Activated CD8-positive, alpha-beta memory T cell treated with anti-CD3 and anti-CD28 coated beads, Interleukin-2, amount 50 U/mL, for 1 hour (primary cell): ENCODE measurements around the gene NPHP4.

ENCODE experiments used
- DNase-seq: peaks from one replicate; pipeline ENCODE4 v3.0.0-alpha.2; 2020; ENCODE audit errors: extremely low read depth

NPHP4 gene

DNA sequence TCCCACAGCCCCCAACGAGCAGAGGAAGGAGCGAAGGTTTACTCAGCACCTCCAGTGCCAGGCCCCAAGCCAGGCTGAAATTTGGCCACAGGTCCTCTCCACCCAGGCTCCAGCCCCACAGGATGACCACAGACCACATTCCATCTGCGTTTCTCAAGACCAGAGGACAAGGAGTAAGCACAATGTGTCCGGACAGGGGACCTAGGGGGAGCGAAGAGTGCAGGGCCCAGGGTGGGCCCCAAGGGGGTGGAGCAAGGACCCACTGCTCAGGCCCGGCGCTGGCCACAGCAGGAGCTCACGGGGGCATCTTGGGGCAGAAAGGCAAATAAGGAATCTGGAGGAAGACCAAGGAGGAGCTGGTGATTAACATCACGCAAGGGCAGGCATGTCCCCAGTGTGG, 100.5 kb downstream of the NPHP4 start:
- DNase-seq, result no peak

DNA sequence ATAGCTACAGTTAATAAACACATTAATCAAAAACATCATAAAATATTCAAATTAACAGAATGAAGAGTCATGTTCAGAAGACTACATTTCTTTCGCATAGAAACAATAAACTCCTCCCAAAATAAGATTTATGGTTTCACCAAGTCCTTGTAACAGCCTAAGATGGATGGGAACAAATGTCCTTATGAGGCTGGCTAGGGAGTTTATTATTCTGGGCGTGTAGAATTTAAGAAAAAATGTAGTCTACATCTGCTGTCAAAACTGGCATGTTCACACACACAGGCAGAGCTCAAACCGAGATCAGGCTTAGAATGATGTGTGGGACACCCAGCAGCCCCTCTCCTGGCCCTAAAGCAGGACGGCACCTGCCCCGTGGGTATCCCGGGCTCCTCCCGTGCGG, 101.1 kb downstream of the NPHP4 start:
- no peak for DNase-seq

DNA sequence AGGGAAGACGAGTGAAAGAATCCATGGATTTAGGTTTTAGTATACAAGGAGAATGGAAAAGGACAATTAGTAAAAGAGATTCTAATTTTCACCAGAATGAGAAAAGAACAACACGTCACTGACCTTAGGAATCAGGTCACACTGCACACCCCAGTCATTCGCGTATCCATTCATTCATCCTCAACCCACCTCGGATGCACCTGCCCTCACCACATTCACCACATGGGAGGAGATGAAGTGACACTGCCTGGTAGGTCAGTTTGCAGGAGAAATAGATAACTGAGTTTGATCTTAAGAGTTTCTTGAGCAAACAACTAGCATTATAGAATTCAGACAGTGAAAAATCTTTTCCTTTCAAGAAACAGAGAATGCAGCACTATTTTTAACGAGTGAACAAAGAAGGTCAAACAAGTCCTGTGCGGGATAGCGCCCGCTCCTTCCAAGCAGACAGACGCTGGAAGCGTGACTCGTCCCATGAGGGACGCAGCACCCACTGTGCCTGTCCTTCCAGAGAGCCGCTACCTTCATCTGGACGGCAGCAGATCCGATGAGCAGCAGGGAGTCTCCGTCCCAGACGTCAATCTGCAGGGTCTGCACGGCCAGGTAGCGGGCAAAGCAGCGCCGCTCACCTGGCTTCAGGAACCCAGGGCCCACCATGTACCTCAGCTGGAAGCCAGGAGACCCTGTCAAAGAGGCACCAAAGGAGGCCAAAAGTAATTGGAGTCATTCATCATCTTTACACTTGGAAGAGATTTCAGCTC, 101.7 kb downstream of the NPHP4 start:
- no peak for DNase-seq

DNA sequence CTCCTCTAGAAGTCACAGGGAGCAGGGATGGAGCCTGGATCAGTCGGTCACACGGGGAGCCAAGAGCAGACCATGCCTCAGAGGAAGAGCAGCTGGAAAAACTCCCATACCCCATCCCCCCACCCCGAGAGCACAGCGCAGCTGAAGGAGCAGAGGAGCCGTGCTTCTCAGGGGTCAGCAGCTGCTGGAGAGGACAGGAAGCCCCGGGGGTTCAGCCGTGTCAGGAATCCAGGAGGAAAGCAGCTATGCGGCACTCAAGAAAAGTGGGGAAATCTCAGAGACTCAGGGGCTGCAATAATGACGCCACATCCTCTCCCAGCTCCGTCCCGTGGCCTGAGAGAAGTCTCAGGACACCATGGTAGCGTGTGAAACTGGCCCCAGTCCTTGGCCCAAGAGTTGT, 102.3 kb downstream of the NPHP4 start:
- DNase-seq, result no peak

DNA sequence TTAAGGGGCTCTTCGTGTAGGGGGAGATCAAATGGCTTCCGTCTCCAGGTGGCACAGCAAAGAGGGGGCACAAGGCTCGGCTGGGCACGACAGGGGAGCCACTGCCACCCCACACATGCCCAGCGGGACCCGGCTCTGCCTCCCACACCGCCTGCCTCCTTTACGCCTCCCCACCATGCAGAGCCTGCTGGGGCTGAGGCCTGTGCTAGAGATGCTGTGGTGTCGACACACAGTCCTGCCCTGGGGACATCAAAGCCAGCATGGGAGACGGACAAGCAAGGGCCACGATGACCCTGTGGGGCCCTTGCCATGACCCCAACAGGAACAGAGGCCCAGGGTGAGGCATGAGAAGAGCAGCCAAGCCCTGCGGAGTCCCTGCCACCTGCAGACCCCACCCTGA, 102.8 kb downstream of the NPHP4 start:
- DNase-seq, result no peak

DNA sequence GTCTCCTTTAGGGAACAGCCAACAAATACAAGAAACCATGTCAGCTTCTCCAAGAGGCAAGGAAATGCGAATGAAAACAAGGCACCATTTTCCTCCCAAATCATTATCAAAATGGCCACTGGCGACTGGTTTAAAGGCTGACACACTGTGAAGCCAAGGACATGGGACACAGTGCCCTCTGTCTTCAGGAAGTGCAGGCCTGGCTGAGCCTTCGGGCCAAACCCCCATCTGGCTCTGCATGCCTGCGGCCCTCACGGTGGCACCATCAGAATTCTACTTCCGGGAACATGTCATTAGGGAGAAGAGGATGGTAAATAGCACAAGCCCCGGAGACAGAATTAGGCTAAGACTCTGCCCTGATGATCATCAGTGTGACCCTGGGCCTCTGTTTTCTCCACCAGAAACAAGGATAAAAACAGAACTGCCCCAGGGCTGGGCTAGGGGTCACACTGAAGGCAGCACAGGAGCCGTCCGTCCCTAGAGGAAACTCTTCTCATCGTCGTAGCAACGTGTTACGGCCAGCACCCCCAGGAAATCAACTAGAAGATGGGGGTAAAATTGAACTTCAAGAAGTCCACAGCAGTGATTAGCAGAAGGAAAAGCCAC, 103.5 kb downstream of the NPHP4 start:
- DNase-seq, result no peak

DNA sequence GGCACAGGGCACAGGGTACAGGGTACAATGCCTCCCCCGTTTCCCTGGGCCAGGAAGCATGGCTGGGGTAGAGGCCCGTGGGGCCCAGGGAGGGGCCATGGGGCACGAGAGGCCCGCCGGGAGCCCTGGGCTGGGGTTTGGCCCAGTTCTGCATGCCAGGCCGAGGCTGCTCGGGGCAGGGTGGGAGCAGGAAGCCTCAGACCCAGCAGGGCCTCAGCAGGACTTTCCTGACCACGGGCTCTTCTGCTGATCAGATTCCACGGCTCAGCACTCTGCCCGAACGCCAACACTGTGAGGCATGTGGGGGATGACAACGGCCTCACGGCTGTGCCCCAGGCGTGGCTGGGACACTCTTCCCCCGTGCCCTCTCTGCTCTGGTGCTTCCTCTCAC, 104.3 kb downstream of the NPHP4 start:
- DNase-seq, result no peak

DNA sequence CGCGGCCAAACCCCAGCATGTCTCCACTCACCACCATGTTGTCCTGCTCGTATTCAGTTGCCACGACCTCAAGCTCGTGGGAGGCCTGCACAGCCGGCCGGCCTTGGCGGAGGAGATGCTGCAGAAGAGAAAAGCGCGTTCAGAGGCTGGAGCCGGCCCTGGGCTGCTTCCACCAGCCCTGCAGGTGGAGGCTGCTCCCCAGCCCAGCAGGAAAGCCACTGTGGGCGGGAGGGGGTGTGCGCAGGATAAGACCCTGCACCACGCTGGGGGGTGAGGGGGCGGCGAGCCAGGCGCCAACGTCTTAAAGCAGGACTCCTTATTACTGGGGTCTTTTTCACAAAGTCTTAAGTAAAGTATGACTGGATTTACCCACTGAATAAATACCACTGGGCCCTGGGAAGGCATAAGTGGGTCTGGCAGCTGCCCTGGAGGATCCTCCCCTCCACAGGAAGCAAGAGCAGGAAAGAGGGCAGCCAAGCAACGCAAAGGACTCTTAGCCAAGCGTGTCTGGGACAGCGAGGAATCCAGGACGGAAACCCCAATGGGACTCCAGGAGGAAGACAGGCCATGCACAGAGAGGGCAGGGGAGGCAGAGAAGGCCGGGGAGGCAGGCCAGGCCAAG, 104.8 kb downstream of the NPHP4 start:
- DNase-seq, result no peak

DNA sequence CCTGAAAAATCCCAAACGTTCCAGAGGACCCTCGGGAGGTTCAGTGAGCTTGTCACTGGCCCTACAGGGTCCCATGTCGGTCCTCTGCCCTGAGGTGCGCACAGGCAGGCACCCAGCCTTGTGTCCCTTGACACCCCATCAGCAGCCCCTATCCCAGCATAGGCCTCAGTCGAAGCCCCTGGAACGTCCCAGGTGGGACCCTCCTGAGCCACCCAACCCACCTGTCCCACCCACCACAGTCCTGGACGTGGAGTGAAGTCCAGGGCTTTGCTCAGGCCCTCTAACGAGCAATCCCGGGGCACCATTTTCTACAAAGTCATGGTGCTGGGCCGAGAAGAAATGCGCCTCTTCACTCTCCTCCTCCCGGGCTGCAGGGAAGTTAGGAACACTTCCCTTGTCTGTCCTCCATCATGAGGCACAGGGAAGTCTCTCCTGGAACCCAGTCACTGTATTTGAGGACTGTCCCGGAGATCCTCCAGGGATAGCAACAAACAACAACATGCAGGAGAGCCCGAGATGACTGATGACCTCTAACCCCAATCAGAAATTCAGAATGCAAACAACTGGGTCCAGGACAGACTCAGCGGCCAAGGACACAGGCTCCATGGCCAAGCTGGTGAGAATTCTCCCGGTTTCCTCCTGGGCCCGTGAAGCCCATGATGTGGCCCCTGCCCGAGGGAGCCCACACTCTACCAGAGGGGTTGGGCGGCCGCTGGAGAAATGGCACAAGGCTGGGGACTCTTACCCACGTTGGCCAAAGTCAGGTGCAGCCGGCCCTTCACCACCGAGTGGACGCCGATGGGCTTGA, 105.5 kb downstream of the NPHP4 start:
- no peak for DNase-seq

DNA sequence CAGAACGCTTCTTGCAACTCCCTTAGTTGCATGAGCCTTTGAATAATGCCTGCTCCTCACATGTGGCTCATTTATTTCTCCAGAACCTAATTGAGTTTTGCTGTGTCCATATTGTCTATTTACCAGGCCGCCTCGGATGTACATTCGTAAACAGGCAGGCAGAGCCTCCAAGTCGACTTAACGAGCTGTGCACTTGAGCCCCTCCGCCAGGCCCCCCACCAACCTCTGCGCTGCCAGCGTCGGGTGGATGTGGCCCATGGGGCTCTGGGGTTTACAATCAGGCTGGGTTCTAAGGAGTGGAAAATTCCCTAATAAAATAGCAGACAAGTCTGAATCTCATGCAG, 106.1 kb downstream of the NPHP4 start:
- DNase-seq, result no peak

DNA sequence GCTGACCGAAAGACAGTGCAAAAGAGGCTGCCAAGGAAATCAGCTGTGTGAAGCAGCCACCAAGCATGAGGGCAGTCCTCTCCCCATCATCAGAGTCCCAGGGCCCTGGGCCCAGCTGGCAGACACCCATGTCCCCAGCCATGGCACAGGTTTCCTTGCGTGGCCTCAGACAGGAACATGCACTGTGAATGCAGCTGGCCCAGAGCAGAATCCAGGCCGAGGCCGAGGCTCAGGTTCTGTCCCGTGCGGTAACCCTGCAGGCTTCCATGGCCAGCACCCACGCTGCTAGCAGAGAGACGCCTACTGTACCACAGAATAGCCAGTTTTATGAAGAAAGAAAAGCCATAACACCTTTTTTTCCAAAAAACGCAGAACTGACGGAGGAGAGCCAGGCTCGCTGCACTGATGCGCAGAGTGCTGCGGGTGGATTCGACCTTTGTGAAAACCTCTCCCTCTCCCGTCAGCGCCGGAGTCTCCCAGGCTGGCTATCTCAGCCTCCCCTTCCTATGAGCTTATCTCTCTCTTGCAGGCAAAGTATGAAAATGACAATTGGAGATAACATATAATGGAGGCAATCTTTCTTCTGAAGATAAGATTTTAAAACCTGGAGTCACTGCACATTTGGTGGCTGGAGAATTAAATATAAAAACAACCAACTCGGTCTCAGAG, 106.6 kb downstream of the NPHP4 start:
- DNase-seq, result no peak

DNA sequence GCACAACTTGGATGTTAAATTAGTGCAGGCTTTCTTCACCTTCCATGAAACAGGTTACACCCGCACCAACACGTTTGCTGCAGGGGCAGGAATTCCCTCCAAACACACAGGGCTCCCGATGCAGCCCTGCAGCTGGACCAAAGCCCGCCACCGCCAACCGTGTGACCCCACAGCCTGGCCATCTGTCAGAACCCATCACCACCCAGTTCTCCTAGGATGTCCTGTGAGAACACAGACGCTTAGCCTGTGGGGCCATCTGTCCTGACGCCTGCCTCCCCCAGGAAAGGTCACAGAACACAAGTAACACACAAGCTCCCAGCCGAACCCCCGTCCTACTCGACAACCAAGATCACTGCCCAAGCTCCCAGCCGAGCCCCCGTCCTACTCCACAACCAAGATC, 108.1 kb downstream of the NPHP4 start:
- DNase-seq, result no peak

DNA sequence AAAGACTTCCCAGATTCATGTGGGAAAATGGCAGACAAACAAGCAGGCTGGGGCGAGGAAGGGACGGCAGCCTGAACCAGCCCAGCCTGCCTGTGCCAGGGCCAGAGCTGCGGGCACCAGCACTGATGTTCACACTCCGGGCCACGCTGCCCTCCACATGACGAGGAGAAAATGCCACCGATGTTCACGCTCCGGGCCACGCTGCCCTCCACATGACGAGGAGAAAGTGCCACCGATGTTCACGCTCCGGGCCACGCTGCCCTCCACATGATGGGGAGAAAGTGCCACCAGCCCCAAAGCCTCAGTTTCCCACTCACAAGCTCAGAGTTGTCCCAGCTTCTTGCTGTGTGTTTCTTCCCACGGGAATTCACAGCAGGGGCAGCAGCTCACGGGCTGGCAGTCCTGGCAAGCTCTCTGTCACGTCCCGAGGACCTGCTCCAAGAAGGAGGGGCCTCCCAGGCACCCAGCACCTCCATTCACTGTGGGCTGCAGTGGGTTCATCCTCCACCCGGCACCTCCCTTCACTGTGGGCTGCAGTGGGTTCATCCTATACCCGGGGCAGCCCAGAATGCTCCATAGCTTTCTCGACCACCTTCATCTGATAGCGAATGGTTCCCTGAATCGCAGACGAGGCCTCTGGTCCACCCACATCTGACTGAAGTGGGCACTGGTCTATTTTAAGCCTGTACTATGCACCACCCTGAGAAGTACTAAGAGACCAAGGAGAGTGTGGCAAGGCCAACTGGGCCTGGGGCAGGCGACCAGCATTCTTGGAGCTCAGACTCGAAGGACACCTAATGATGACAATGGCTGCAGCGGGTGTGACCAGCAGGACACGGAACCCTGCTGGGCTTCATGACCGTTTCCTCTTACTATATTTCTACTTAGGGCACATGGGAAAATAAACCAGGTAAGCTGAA, 108.8 kb downstream of the NPHP4 start:
- no peak for DNase-seq

DNA sequence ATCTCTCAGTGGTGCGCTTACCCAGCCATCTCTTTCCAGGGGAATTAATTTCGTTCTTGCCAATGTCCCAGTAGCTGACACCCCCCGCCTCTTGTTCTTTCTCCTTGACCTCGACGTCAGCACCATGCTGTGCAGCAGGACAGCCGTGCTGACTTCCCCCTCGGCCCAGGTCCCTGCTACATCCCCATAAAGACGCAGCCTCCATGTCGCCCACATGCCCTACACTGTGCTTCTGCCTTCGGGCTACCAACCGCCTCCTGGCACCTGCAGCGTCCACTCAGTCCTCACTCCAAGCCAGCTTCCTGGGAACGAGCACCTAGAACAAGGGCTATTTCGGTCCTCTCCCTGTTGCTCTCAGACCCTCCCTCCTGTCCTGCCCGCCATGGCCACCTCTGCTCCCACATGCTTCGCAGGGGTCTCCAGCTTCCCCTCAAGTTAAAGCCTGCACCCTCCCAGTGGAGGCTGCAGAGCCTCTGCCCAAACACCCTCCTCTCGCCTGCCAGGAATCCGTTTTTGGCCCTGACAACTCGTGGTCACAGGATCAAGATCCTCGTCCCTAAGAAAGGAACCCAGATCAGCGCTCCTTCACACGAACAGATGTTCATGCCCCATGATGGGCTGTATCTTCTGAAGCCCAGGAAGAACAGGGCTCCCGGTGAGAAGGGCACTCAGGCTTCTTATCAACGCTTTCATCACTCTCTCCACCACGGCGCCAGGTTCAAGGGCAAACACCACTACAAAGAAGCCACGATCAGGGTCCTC, 109.7 kb downstream of the NPHP4 start:
- DNase-seq, result no peak

DNA sequence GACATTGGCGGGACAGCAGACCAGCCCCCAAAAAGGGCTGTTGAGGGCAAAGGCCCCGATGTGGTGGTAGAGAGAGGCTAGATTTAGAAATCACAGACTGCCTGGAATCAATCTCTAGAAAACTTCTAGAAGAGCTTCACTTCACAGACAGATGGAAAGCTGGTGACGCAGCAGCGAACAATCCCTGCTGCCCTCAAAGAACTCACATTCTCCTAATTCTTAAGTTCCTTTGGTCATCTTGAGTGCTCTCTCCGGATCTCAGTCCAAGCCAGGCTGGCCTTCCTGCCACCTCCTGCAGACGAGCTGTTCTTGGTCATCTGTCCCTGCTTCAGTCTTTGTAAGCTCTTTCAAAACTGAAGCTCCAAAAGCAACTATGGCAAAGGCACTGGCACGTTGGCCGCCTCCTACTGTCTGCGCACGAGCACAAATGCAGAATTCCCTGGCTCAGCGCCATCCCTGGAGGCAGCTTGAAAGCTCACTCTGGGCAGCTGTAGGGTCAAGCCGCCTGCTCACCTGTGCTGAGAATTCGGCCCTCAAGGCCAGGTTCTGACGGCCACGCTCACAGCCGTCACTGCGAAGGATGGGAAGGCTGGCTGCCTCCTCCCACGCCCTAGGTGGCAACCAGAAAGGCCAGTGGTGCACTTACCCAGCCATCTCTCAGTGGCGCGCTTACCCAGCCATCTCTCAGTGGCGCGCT, 110.6 kb downstream of the NPHP4 start:
- DNase-seq, result no peak

DNA sequence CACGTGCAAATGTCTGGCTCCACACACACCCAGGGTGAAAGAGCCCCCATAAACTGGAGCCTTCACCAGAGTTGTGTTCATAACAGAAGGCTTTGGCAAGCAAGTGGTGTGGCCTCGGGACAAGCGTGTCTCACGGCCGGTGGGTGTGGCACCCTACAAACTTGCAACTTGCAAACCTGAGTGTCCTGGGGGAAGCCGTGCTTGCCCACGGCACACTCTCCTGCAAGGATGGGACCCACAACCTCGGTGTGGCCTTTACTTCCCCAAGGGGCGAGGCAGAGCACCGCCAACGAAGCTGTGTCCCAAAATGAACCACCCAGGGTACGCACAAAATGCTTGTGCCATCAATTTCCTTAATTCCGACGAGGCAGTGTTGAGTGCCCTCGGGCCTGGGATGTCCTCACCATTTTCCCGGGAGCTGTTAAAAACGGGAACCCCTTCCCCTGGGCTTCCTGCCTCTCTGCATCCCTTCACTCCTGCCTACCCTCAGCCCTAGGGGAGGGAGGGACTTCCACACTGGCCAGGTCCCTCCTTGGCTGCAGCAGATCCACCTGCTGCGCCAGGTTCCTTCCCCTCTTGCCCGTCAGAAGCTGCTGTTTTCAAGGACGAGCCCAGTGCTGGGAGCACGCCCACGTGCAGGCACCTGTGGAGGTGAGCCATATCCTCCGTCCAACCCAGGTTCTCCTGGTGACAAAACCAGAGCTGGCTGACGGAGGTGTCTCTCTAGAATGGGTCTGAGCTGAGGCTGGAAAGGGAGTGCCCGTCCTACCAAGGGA, 111.4 kb downstream of the NPHP4 start:
- no peak for DNase-seq

DNA sequence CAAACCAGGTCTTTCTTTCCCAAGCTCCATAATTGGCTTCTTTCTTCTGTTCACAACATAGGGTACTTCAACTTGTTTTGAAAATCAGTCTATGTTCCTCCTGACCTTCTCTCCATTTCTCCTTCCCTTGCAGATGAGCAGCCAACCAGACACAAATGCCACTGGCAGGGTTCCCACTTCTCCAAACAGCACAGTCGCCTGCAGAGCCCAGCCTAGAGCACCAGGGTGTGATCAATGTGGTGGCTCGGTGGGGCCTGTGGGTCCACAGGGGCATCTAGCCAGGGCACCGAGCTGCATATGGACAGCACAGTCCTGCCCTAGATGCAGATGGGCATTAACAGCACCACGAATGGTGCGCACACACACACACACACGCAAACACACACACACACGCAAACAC, 112.8 kb downstream of the NPHP4 start:
- no peak for DNase-seq

DNA sequence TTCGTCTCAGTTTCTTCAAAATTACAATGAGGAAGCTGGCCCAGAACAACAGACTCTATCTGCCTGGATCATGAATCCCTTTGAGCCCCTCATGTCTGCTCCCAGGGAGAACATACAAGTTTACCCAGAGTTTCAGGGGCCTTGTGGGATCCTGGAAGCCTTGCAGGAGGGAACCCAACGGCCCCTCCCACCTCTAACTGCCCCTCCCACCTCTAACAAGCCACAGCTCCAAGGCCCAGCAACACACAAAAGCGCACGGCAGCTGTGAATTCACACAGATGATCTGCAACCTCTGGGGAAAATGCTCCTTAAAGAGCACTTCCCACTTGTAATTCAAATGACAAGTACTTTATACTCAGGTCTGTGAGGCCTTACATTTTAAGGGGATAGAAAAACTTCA, 113.3 kb downstream of the NPHP4 start:
- DNase-seq, result no peak
